PC-9 (cell line): ENCODE data around the gene LRRC58. TPM values are rescaled to one million over a fixed set of nuclear protein-coding genes. Genes with fewer than 3 reads are reported as not detected.

Source experiments
- BruUV-seq: library from RNA; stranded (reverse); fragments of 400-500 nt; replicated peaks from 2 replicates; lab custom pipeline; 2021; lab: Mats Ljungman, UMichigan
- CTCF ChIA-PET: fragments of 300-600 bp; sonication (Branson Sonifier 250); formaldehyde crosslinking; loops from one replicate; lab custom pipeline; 2022; ENCODE audit warnings: antibody characterized with exemption; lab: Charles Lee
- POLR2A ChIA-PET: fragments of 300-600 bp; sonication (Branson Sonifier 250); formaldehyde crosslinking; loops from one replicate; lab custom pipeline; 2022; ENCODE audit warnings: antibody characterized with exemption; ENCODE audit not compliant: unreplicated experiment; lab: Charles Lee
- DNase-seq, 2 experiments: peaks; one replicate each; pipeline versions ENCODE4 v3.0.0 to v3.0.0-alpha.2; 2015 to 2022; ENCODE audit warnings: mixed read lengths in 1 of 2
- H2AFZ ChIP-seq: fragments of 200-600 bp; sonication (generic); 2 replicates; pipeline ENCODE4 v1.8.1; 2017; ENCODE audit warnings: antibody characterized with exemption
- H3F3A ChIP-seq: fragments of 200-600 bp; sonication (generic); 2 replicates; pipeline ENCODE4 v1.8.1; 2017; ENCODE audit warnings: antibody characterized with exemption, mild to moderate bottlenecking, low read depth; ENCODE audit not compliant: insufficient read depth
- H3K27ac ChIP-seq: fragments of 200-600 bp; sonication (generic); 2 replicates; pipeline ENCODE4 v1.6.1; 2016; ENCODE audit warnings: mixed run types
- H3K27me3 ChIP-seq: fragments of 200-600 bp; sonication (generic); 2 replicates; pipeline ENCODE4 v1.6.1; 2016; ENCODE audit warnings: low read depth, mixed run types; ENCODE audit not compliant: insufficient read depth
- H3K36me3 ChIP-seq: fragments of 200-600 bp; sonication (generic); 2 replicates; pipeline ENCODE4 v1.6.1; 2016; ENCODE audit warnings: low read depth, mixed run types
- H3K4me1 ChIP-seq: fragments of 200-600 bp; sonication (generic); replicated peaks from 2 replicates; pipeline ENCODE4 v1.6.1; 2016; ENCODE audit warnings: mixed run types; ENCODE audit not compliant: insufficient read depth
- H3K4me2 ChIP-seq: fragments of 200-600 bp; sonication (generic); 2 replicates; pipeline ENCODE4 v1.6.1; 2017; ENCODE audit warnings: mixed run types
- H3K4me3 ChIP-seq: fragments of 200-600 bp; sonication (generic); 2 replicates; pipeline ENCODE4 v1.6.1; 2016; ENCODE audit warnings: mixed run types
- H3K79me2 ChIP-seq: fragments of 200-600 bp; sonication (generic); 2 replicates; pipeline ENCODE4 v1.6.1; 2017; ENCODE audit warnings: low read depth, mixed run types
- H3K9me2 ChIP-seq: fragments of 200-600 bp; sonication (generic); 2 replicates; pipeline ENCODE4 v1.8.1; 2017; ENCODE audit warnings: mild to moderate bottlenecking; ENCODE audit not compliant: insufficient read depth
- H3K9me3 ChIP-seq: fragments of 200-600 bp; sonication (generic); 2 replicates; pipeline ENCODE4 v1.8.1; 2016; ENCODE audit warnings: low read depth; ENCODE audit not compliant: insufficient read depth
- H4K20me1 ChIP-seq: fragments of 200-600 bp; sonication (generic); 2 replicates; pipeline ENCODE4 v1.8.1; 2017; ENCODE audit not compliant: insufficient read depth
- EZH2 ChIP-seq: fragments of 200-600 bp; sonication (generic); IDR thresholded peaks from 2 replicates; pipeline ENCODE4 v1.8.0; 2017; ENCODE audit warnings: antibody characterized with exemption, low read depth
- intact Hi-C: fragments of 100-400 bp; cut with micrococcal nuclease; formaldehyde crosslinking; loops from one replicate; pipeline ENCODE4 v1.10.0; 2022; ENCODE audit not compliant: unreplicated experiment
- total RNA-seq: library from RNA; stranded (reverse); gene quantifications from 2 replicates; pipeline ENCODE4 v1.2.3, GENCODE V29; 2021
- TF ChIP-seq, protein P1 (sequence below): fragments of 200-600 bp; sonication (generic); conservative IDR thresholded peaks from 2 replicates; pipeline ENCODE4 v1.6.1; 2017; ENCODE audit warnings: mixed run types, antibody characterized with exemption, mild to moderate bottlenecking, moderate library complexity

Gene LRRC58
- total RNA-seq, 1 experiment from 2014 or later: 28.9 TPM

DNA sequence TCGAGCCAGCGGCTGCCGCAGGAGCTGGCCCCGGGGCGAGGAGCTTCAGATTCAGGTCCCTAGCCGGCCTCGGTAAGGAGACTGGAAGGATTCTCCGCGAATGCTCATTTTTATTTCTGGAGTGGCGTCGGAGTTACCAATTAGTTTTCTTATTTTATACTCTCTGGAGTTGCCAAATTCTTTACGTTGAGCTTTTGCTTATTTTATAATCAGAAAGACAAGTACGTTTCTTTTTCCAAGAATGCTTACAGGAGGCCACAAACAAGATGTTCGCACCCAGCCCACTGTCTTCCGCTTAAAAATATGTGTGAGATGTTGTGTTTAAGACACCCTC lies 63.7 kb downstream of the LRRC58 start:
- BruUV-seq: no TSS peak
- no peak for DNase-seq
- H3F3A ChIP-seq: 0 out of 2 replicates have a peak, but pooled peaks cover 5% of the 10 kb centered on the region
- H3K27ac ChIP-seq: no peak overlapping the region
- H4K20me1 ChIP-seq: no peaks in the 10 kb centered on the region
- peak overlapping the region; percentile 89 for H2AFZ ChIP-seq
- ChIA-PET CTCF (no interaction called here), POLR2A (no interaction called here)
- no peaks in the 10 kb centered on the region for H3K36me3 ChIP-seq
- intact Hi-C loops: no loop called here
- H3K4me1 ChIP-seq: 0 out of 2 replicates have a peak, but pooled peaks cover 4% of the 10 kb centered on the region
- H3K4me3 ChIP-seq: peak overlapping the region; percentile 84
- H3K4me2 ChIP-seq: peak overlapping the region; percentile 87
- H3K79me2 ChIP-seq: no peaks in the 10 kb centered on the region
- peaks cover 4% of the 10 kb centered on the region; the same call in 1 of the 2 replicates for H3K27me3 ChIP-seq
- TF ChIP-seq EZH2: no peak
- TF ChIP-seq, protein P1, sequence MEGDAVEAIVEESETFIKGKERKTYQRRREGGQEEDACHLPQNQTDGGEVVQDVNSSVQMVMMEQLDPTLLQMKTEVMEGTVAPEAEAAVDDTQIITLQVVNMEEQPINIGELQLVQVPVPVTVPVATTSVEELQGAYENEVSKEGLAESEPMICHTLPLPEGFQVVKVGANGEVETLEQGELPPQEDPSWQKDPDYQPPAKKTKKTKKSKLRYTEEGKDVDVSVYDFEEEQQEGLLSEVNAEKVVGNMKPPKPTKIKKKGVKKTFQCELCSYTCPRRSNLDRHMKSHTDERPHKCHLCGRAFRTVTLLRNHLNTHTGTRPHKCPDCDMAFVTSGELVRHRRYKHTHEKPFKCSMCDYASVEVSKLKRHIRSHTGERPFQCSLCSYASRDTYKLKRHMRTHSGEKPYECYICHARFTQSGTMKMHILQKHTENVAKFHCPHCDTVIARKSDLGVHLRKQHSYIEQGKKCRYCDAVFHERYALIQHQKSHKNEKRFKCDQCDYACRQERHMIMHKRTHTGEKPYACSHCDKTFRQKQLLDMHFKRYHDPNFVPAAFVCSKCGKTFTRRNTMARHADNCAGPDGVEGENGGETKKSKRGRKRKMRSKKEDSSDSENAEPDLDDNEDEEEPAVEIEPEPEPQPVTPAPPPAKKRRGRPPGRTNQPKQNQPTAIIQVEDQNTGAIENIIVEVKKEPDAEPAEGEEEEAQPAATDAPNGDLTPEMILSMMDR: no peak
- H3K9me2 ChIP-seq: no peaks in the 10 kb centered on the region
- no peaks in the 10 kb centered on the region for H3K9me3 ChIP-seq

DNA sequence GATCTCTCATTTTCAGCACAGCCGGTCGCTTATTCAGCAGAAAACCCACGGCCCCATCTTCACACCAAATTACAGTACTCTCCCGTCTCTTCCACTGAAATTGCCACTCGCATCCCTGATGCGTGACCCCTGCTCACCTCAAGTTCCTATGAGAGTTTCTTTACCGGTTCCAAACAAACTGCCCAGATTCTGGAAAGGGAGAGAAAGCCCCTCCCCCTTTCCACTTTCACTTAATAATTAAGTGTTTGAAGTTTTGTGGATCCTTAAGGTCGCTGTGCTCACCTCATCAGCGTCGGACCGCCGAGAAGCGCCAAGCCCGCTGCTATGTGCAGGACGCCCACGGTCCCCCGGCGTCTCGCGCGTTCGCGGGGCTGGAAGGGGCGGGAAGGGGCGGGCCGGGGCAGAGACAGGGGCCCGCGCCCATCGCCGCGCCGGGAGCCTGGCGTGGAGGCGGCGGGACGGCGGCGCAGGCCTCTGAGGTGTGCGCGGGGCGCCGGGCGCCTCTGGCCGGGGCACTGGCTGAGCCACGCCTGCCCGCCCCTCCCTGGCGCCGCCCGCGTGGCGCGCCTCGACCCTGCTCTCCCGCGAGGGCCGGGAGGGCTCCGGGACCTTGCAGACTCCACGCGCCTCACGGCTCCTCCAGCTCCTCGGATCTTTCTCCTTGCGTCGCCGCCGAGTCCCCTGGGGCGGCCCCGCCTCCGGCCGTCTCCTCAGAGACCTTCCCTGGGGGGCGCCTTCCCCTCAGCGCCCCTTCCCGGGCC lies 64.2 kb downstream of the LRRC58 start, which contains the start of gene GPR156:
TSS of gene GPR156 (minus strand) at position 476 of the 761 bp plus-strand sequence. CDS start 41,124 bp downstream, outside the sequence.
- H3K4me3 ChIP-seq: peak within 1 kb of the TSS; percentile 84
- ChIA-PET POLR2A (no interaction called here), CTCF (no interaction called here)
- peak within 1 kb of the TSS; percentile 87 for H3K4me2 ChIP-seq
- no peaks in the 10 kb centered on the region for H3K9me2 ChIP-seq
- H3F3A ChIP-seq: 0 out of 2 replicates have a peak, but pooled peaks cover 5% of the 10 kb centered on the region
- intact Hi-C loops: no loop called here
- no peaks in the 10 kb centered on the region for H3K36me3 ChIP-seq
- 0 out of 2 replicates have a peak, but pooled peaks cover 4% of the 10 kb centered on the region for H3K4me1 ChIP-seq
- no peaks in the 10 kb centered on the region for H4K20me1 ChIP-seq
- H3K27ac ChIP-seq: no peak within 1 kb of the TSS
- TF ChIP-seq EZH2: no peak
- TF ChIP-seq, protein P1: no peak
- BruUV-seq: no TSS peak
- peak in 1 of 2 experiments; percentile 51 for DNase-seq
- H3K79me2 ChIP-seq: no peaks in the 10 kb centered on the region
- peak within 1 kb of the TSS; percentile 89 for H2AFZ ChIP-seq
- H3K27me3 ChIP-seq: peaks cover 4% of the 10 kb centered on the region; the same call in 1 of the 2 replicates
- H3K9me3 ChIP-seq: no peaks in the 10 kb centered on the region

DNA sequence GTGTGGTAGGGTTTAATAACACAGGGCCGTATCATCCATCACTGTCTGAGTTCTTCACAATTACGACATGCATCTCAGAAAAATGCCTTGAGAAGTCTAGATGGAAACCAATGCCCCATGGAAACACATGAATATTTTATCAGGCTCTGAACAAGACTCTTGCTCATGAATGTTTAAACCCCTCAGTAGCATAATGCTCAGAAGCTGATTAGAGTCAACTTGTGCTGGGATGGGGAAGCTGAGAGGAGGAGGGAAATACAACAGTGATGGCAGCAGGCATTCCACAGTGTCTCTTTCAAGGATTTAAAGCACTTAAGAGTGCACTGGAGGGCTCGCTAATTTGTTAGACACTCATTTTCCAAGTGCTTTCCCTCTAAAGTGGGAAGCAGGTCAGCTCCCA lies 67.9 kb downstream of the LRRC58 start:
- no peaks in the 10 kb centered on the region for H3K9me2 ChIP-seq
- H2AFZ ChIP-seq: no peak overlapping the region
- H3F3A ChIP-seq: 0 out of 2 replicates have a peak, but pooled peaks cover 5% of the 10 kb centered on the region
- H4K20me1 ChIP-seq: no peaks in the 10 kb centered on the region
- H3K4me3 ChIP-seq: no peak overlapping the region
- intact Hi-C loops: no loop called here
- no peaks in the 10 kb centered on the region for H3K9me3 ChIP-seq
- TF ChIP-seq EZH2: no peak
- TF ChIP-seq, protein P1: no peak
- H3K27me3 ChIP-seq: peaks cover 4% of the 10 kb centered on the region; the same call in 1 of the 2 replicates
- no peak for DNase-seq
- no peak overlapping the region for H3K27ac ChIP-seq
- H3K4me1 ChIP-seq: 0 out of 2 replicates have a peak, but pooled peaks cover 4% of the 10 kb centered on the region
- no TSS peak for BruUV-seq
- no peak overlapping the region for H3K4me2 ChIP-seq
- H3K79me2 ChIP-seq: no peaks in the 10 kb centered on the region
- ChIA-PET POLR2A (no interaction called here), CTCF (no interaction called here)
- H3K36me3 ChIP-seq: no peaks in the 10 kb centered on the region
